ENCODE measurements around the gene GPD1.

Gene GPD1

GRCh38 chr12:50112456-50113218 is 8.8 kb downstream of the GPD1 start:
- no peak for TF ChIP-seq CTCF (IDR thresholded peaks at IDR 0.05; ENCODE audit: extremely low read depth, missing control alignments)
- DNase-seq (ENCODE audit: low spot score) = no peak

DNA sequence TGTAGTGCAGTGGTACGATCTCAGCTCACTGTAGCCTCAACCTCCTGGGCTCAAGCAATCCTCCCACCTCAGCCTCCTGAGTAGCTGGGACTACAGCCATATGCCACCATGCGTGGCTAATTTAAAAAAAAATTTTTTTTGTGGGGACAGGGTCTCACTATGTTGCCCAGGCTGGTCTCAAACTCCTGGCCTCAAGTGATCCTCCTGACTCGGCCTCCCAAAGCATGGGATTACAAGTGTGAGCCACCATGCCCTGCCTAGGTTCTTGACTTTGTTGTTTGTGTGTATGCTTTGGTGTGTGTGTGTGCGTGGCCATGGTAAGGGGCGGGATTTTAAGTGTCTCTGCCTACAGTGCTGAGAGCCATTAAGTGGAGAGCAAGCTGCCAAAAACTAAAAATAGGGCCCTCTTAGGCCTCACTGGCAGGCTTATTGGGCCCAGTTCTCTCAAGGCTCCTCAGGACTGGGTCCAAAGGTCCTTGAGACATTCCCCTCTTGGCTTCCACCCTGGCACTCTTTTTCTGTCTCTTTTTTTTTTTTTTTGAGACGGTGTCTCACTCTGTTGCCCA is 13.3 kb downstream of the GPD1 start:
- DNase-seq (ENCODE audit: low spot score) = no peak
- TF ChIP-seq CTCF (IDR thresholded peaks at IDR 0.05; ENCODE audit: extremely low read depth, missing control alignments) = no peak

GRCh38 chr12:50119387-50119786 is 15.6 kb downstream of the GPD1 start:
- no peak for TF ChIP-seq CTCF (IDR thresholded peaks at IDR 0.05; ENCODE audit: extremely low read depth, missing control alignments)
- no peak for DNase-seq (ENCODE audit: low spot score)

DNA sequence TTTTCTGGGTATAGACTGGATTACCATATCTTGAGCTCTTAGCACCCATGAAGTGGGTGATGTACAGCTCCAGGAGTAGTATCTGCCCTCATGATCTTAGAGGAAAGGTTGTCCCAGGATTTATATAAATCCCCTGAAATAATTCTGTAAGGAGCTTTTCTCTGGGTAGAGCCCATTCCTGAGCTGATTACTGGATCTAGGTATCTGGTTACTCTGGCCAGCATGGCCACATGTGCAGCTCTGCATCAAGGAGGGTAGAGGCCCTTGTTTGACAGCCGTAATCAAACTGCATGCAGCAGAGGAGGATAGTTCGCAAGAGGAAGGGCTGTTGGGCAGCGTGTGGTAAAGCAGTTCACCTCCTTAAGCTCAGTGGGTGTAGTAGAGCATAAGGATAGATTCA is 16.7 kb downstream of the GPD1 start:
- DNase-seq (ENCODE audit: low spot score) = no peak
- TF ChIP-seq CTCF (IDR thresholded peaks at IDR 0.05; ENCODE audit: extremely low read depth, missing control alignments) = no peak

DNA sequence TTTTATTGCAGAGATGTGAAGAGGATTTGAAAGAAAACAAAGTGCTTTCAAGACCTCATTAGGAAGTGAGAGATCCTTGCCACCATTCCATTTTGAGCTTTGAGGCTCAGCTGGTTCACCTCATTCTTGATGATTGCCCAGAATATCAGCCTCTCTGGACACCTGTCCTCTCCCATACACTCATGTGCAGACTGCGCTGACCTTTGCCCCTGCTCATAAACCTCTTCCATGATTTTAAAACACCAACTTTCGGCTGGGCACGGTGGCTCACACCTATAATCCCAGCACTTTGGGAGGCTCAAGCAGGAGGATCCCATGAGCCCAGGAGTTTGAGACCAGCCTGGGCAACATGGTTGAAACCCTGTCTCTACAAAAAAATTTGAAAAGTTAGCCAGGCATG is 17.1 kb downstream of the GPD1 start:
- no peak for DNase-seq (ENCODE audit: low spot score)
- no peak for TF ChIP-seq CTCF (IDR thresholded peaks at IDR 0.05; ENCODE audit: extremely low read depth, missing control alignments)

DNA sequence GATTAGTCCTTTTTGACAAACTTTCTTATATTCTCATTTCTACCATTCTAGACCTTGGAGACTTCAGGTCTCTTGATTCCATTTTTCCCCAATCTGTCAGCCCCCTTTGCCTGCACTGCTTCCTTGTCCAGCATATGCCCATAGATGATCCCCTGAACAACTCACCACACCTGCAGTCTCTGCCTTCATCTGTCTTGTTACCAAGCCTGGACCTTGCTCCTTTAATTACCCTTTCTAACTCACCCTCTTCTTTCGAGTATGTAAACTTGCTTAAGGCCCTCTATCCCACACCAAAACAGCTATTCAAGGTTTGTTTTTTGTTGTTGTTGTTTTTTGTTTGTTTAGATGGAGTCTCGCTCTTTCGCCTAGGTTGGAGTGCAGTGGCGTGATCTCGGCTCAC is 17.8 kb downstream of the GPD1 start:
- TF ChIP-seq CTCF (IDR thresholded peaks at IDR 0.05; ENCODE audit: extremely low read depth, missing control alignments) = no peak
- no peak for DNase-seq (ENCODE audit: low spot score)

DNA sequence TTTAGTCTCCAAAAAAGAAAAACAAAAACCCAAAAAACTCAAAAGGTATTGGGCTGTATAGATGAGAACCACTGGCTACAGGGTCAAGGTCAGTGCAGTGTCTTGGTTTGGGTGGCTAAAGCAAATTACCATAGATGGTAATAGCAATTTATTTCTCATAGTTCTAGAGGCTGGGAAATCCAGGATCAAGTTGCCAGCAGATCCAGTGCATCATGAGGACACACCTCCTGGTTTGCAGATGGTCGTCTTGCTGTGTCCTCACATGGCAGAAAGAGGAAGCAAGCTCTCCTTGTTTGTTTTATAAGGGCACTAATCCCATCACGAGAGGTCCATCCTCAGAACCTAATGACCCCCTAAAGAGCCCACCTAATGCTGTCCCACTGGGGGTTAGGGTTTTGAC is 19.4 kb downstream of the GPD1 start:
- no peak for TF ChIP-seq CTCF (IDR thresholded peaks at IDR 0.05; ENCODE audit: extremely low read depth, missing control alignments)
- no peak for DNase-seq (ENCODE audit: low spot score)

All from GM20000 (cell line).